Measurements from ENCODE around the gene GFOD1. TPM values are rescaled to one million over a fixed set of nuclear protein-coding genes. Genes with fewer than 3 reads are reported as not detected.

The GFOD1 gene
- polyA plus RNA-seq, 1 donor from 2014 or later = 7.0 TPM

DNA sequence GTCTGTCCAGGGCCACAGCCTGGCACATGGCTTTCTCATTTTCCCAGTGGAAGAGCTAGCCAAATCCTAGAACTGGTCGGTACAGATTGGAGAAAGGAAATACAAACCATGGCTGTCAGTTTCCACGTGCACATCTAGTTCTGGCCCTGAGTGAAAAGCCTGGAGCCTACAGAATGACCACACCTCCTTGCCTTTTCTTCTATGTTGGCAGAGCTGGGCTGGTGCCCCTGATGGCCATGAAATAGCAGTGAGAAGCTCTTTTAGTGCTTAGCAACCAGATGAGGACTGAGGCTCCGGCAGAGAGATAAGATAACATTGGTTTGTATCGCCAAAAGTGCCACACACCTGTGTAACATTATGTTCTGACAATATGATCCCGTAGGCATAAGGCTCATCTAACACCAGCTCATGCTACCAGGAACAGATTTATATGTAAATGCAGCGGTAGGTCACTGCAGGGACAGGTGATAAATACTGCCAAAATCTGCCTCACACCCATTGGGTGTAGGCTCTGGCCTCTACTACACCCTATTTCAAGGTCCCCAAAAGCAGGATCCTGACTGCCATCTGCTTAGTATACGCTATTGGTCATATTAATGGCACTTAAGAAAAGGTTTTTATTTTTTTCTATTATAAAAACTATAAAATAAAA lies 119.2 kb downstream of the GFOD1 start:
- Histone ChIP-seq H3K9me2 (ENCODE audit: insufficient read depth, low read length) (no peaks in the 10 kb centered on the region), H3K9ac (ENCODE audit: low read length) (no peak overlapping the region), H4K20me1 (ENCODE audit: insufficient read depth) (no peaks in the 10 kb centered on the region), H3K9me3 (ENCODE audit: low read length) (no peaks in the 10 kb centered on the region), H3F3A (ENCODE audit: insufficient read depth, low read length, poor library complexity, severe bottlenecking) (no peaks in the 10 kb centered on the region), H3K36me3 (ENCODE audit: insufficient read depth, low read length) (peaks cover 7% of the 10 kb centered on the region), H2AFZ (ENCODE audit: low read depth, low read length) (no peak overlapping the region), H3K4me3 (ENCODE audit: low read length) (no peak overlapping the region), H3K4me2 (ENCODE audit: low read length) (no peak overlapping the region), H3K27ac (ENCODE audit: low read length) (no peak overlapping the region), H3K79me2 (replicated peaks; ENCODE audit: insufficient read depth, low read length) (no peaks in the 10 kb centered on the region), H3K27me3 (ENCODE audit: insufficient read depth, low read depth, low read length) (no peaks in the 10 kb centered on the region)
- TF ChIP-seq TAF1 (IDR thresholded peaks at IDR 0.05; ENCODE audit: low read depth) (no peak), CTCF (IDR thresholded peaks at IDR 0.05; ENCODE audit: poor library complexity, severe bottlenecking) (no peak), EP300 (conservative IDR thresholded peaks at IDR 0.05; ENCODE audit: poor library complexity, severe bottlenecking) (no peak), SMC3 (conservative IDR thresholded peaks at IDR 0.05; ENCODE audit: poor library complexity) (no peak), MXI1 (conservative IDR thresholded peaks at IDR 0.05; ENCODE audit: poor library complexity, severe bottlenecking) (no peak), RAD21 (conservative IDR thresholded peaks at IDR 0.05) (no peak), EZH2 (IDR thresholded peaks at IDR 0.05; ENCODE audit: borderline replicate concordance, insufficient read depth, low read length, poor library complexity, severe bottlenecking) (no peak)
- TF ChIP-seq, protein P1, sequence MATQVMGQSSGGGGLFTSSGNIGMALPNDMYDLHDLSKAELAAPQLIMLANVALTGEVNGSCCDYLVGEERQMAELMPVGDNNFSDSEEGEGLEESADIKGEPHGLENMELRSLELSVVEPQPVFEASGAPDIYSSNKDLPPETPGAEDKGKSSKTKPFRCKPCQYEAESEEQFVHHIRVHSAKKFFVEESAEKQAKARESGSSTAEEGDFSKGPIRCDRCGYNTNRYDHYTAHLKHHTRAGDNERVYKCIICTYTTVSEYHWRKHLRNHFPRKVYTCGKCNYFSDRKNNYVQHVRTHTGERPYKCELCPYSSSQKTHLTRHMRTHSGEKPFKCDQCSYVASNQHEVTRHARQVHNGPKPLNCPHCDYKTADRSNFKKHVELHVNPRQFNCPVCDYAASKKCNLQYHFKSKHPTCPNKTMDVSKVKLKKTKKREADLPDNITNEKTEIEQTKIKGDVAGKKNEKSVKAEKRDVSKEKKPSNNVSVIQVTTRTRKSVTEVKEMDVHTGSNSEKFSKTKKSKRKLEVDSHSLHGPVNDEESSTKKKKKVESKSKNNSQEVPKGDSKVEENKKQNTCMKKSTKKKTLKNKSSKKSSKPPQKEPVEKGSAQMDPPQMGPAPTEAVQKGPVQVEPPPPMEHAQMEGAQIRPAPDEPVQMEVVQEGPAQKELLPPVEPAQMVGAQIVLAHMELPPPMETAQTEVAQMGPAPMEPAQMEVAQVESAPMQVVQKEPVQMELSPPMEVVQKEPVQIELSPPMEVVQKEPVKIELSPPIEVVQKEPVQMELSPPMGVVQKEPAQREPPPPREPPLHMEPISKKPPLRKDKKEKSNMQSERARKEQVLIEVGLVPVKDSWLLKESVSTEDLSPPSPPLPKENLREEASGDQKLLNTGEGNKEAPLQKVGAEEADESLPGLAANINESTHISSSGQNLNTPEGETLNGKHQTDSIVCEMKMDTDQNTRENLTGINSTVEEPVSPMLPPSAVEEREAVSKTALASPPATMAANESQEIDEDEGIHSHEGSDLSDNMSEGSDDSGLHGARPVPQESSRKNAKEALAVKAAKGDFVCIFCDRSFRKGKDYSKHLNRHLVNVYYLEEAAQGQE (IDR thresholded peaks at IDR 0.05; ENCODE audit: borderline replicate concordance) = no peak

DNA sequence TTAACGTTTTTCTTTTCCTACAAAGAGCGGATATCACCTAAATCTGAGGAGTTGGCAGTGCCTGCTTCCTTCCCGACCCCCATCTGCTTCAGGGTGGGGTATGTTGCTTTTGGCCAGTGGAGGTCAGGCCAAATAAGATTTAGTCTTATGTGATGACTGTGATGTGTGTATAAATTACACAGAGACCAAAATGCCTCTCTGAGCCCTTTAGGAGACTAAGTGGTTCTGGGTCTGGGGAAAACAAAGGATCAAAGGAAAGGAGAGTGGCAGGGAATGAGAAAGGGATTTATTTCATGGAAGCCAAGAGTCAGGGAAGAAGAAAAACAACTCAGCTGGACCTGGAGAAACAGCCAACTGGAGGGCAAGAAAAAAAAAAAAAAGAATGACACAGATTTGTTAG lies 120.0 kb downstream of the GFOD1 start:
- no peak overlapping the region for H3K9ac ChIP-seq (ENCODE audit: low read length)
- H3K4me2 ChIP-seq (ENCODE audit: low read length) = no peak overlapping the region
- no peaks in the 10 kb centered on the region for H3K27me3 ChIP-seq (ENCODE audit: insufficient read depth, low read depth, low read length)
- H4K20me1 ChIP-seq (ENCODE audit: insufficient read depth) = no peaks in the 10 kb centered on the region
- peaks cover 7% of the 10 kb centered on the region for H3K36me3 ChIP-seq (ENCODE audit: insufficient read depth, low read length)
- TF ChIP-seq, protein P1 (IDR thresholded peaks at IDR 0.05; ENCODE audit: borderline replicate concordance) = no peak
- no peak for TF ChIP-seq MXI1 (conservative IDR thresholded peaks at IDR 0.05; ENCODE audit: poor library complexity, severe bottlenecking)
- no peak for TF ChIP-seq SMC3 (conservative IDR thresholded peaks at IDR 0.05; ENCODE audit: poor library complexity)
- no peak for TF ChIP-seq RAD21 (conservative IDR thresholded peaks at IDR 0.05)
- TF ChIP-seq EP300 (conservative IDR thresholded peaks at IDR 0.05; ENCODE audit: poor library complexity, severe bottlenecking) = no peak
- TF ChIP-seq EZH2 (IDR thresholded peaks at IDR 0.05; ENCODE audit: borderline replicate concordance, insufficient read depth, low read length, poor library complexity, severe bottlenecking) = no peak
- no peak for TF ChIP-seq CTCF (IDR thresholded peaks at IDR 0.05; ENCODE audit: poor library complexity, severe bottlenecking)
- TF ChIP-seq TAF1 (IDR thresholded peaks at IDR 0.05; ENCODE audit: low read depth) = no peak
- TF ChIP-seq POLR2AphosphoS5 (IDR thresholded peaks at IDR 0.05) = no peak
- no peak overlapping the region for H3K27ac ChIP-seq (ENCODE audit: low read length)
- no peaks in the 10 kb centered on the region for H3K79me2 ChIP-seq (replicated peaks; ENCODE audit: insufficient read depth, low read length)
- no peaks in the 10 kb centered on the region for H3F3A ChIP-seq (ENCODE audit: insufficient read depth, low read length, poor library complexity, severe bottlenecking)
- H3K4me3 ChIP-seq (ENCODE audit: low read length) = no peak overlapping the region
- no peaks in the 10 kb centered on the region for H3K9me2 ChIP-seq (ENCODE audit: insufficient read depth, low read length)
- no peaks in the 10 kb centered on the region for H3K9me3 ChIP-seq (ENCODE audit: low read length)
- no peak overlapping the region for H2AFZ ChIP-seq (ENCODE audit: low read depth, low read length)
